Uterus (tissue), 4 donors: ENCODE results near the gene MBTPS1. TPM values are rescaled to one million over a fixed set of nuclear protein-coding genes. Genes with fewer than 3 reads are reported as not detected.

ENCODE experiments used
- DNase-seq, 2 donors: peaks; one replicate each; pipeline ENCODE4 v3.0.0-alpha.2; 2019 to 2020
- H3K27ac ChIP-seq, 2 donors: fragments of 200-600 bp; sonication (generic); 1 replicate in 1 of 2; 2 replicates in 1 of 2; pipeline ENCODE4 v1.5.1; 2016 to 2018
- H3K27me3 ChIP-seq, 2 donors: fragments of 200-600 bp; sonication (generic); one replicate each; pipeline ENCODE4 v1.5.1; 2018 to 2019; ENCODE audit warnings: control low read depth in 1 of 2
- H3K36me3 ChIP-seq, 2 donors: fragments of 200-600 bp; sonication (generic); one replicate each; pipeline ENCODE4 v1.5.1; 2019; ENCODE audit warnings: control low read depth in 1 of 2
- H3K4me1 ChIP-seq, 2 donors: fragments of 200-600 bp; sonication (generic); one replicate each; pipeline ENCODE4 v1.5.1; 2018 to 2019; ENCODE audit warnings: control low read depth in 1 of 2
- H3K4me3 ChIP-seq, 2 donors: fragments of 200-600 bp; sonication (generic); 1 replicate in 1 of 2; 2 replicates in 1 of 2; pipeline ENCODE4 v1.5.1; 2018 to 2019; ENCODE audit warnings: mild to moderate bottlenecking in 1 of 2
- H3K9me3 ChIP-seq, 2 donors: fragments of 200-600 bp; sonication (generic); one replicate each; pipeline ENCODE4 v1.5.1; 2019; ENCODE audit warnings: control low read depth in 1 of 2
- CTCF ChIP-seq, 4 experiments: fragments of 200-600 bp in 2 of 4; fragments of 450-650 bp in 2 of 4; sonication (generic) in 2 of 4; IDR thresholded peaks; one replicate each; pipeline ENCODE4 v1.5.1; 2016 to 2019; ENCODE audit warnings: antibody characterized with exemption in 4 of 4, mild to moderate bottlenecking in 2 of 4, moderate library complexity in 1 of 4
- POLR2A ChIP-seq, 2 donors: fragments of 450-650 bp; IDR thresholded peaks; one replicate each; pipeline ENCODE4 v1.6.1; 2016; ENCODE audit warnings: antibody characterized with exemption in 2 of 2, mild to moderate bottlenecking in 1 of 2, moderate library complexity in 1 of 2
- intact Hi-C: fragments of 100-400 bp; cut with DNase I; formaldehyde crosslinking; loops from one replicate; pipeline ENCODE4 v1.15.1; 2023; ENCODE audit warnings: low total_unique reads
- total RNA-seq, 4 donors: library from RNA; depleted of rRNA in 3 of 4; stranded (reverse); fragments of >200 nt in 3 of 4; gene quantifications; one replicate each; pipeline versions ENCODE4 v1.1.0 to v1.2.4, GENCODE V29; 2014 to 2023
- donor health status: DM: yes; HTN: yes; CAD: no.

Gene MBTPS1
- total RNA-seq, 4 donors from 2014 or later = 63.0 to 162 (median 112) TPM

DNA sequence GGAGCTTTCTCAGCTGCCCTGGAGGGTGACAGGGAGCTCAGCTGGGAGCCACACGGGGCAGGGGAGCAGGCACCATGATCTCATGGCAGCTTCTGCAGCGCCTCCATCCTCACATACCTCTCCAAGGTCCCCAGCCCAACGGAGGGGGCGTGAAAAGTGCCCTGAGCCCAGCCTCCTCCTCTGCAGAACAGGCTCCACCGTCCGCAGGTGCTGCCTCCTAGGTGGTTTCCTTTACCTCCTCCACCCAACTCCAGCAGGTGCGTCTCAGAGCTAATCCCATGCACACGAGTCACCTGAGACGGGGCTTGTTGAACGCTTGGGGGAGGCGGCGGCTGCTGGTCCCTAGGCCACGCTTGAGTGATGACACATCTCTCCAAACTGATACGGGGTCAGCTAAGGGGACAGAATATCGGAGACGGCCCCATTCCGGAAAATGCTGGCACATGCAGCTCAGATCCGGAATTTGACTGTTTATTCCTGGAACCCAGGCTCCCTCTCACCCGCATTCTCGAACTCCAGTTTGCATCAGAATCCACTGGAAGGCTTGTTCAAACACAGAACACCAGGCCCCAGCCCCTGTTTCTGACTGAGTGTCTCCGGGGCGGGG lies 73.8 kb downstream of the MBTPS1 start:
- Histone ChIP-seq H3K4me1 (no peaks in the 10 kb centered on the region), H3K36me3 (no peaks in the 10 kb centered on the region), H3K9me3 (no peaks in the 10 kb centered on the region), H3K27me3 (no peaks in the 10 kb centered on the region), H3K27ac (no peak overlapping the region), H3K4me3 (no peak overlapping the region)
- TF ChIP-seq POLR2A (IDR thresholded peaks at IDR 0.05) (no peak), CTCF (IDR thresholded peaks at IDR 0.05) (no peak)
- no peak for DNase-seq
- intact Hi-C loops = no loop called here

GRCh38 chr16:84042308-84042878 lies 74.3 kb downstream of the MBTPS1 start, which contains the start of gene SLC38A8:
TSS of gene SLC38A8 (minus strand) at chr16:84042795. CDS start at chr16:84042157, 638 bp downstream.
- intact Hi-C loops = no loop called here
- DNase-seq = no peak

GRCh38 chr16:84041881-84042280 lies 74.9 kb downstream of the MBTPS1 start:
- H3K4me1 ChIP-seq = no peaks in the 10 kb centered on the region
- H3K9me3 ChIP-seq = no peaks in the 10 kb centered on the region
- no peaks in the 10 kb centered on the region for H3K27me3 ChIP-seq
- TF ChIP-seq POLR2A (IDR thresholded peaks at IDR 0.05) (no peak), CTCF (IDR thresholded peaks at IDR 0.05) (no peak)
- DNase-seq = no peak
- no peaks in the 10 kb centered on the region for H3K36me3 ChIP-seq
- no peak overlapping the region for H3K4me3 ChIP-seq
- intact Hi-C loops = no loop called here
- H3K27ac ChIP-seq = no peak overlapping the region

More at GRCh38 chr16:84042308-84042878, 74.3 kb downstream of the MBTPS1 start, which contains the start of gene SLC38A8:
- Histone ChIP-seq H3K36me3 (no peaks in the 10 kb centered on the region), H3K27ac (no peak within 1 kb of the TSS), H3K27me3 (no peaks in the 10 kb centered on the region), H3K9me3 (no peaks in the 10 kb centered on the region), H3K4me3 (no peak within 1 kb of the TSS), H3K4me1 (no peaks in the 10 kb centered on the region)
- no peak for TF ChIP-seq CTCF (IDR thresholded peaks at IDR 0.05)
- TF ChIP-seq POLR2A (IDR thresholded peaks at IDR 0.05) = no peak

DNA sequence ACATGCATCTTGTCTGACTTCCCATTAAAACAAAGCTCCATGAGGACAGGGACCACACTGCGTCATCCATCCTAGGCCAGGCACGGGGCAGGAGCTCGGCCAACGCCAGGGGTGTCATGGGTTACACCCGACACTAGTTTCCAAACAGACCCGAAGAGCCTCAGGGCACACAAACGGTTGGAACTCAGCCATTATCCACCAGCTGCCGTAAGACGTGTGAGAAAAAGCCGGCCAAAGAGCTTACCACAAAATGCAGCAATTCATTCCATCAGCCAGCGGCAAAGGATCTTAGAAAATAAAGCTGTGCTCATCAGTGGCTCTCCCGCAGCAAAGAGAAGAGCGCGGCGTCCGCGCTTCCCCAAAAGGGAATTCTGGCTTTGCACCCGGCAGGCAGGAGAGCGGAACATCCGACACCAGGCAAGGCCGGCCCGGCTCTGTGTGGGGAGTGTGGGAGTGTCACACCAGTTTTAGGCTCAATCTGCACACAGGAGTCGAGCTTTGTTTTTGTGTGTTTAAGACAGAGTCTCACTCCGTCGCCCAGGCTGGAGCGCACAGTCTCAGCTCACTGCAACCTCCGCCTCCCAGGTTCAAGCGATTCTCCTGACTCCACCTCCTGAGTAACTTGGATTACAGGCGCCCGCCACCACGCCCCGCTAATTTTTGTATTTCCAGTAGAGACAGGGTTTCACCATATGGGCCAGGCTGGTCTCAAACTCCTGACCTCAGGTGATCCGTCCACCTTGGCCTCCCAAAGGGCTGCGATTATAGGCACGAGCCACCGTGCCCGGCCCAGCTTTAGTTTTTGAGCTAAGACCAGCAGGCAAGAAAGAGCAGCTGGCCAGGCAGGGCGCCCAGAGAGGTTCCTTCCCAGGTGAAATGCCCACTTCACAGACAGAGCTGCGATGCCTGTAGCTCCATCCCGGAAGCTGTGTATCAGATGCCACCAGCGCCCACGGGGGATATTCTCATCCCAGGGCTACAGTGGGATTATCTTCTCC lies 75.6 kb downstream of the MBTPS1 start:
- intact Hi-C loops = no loop called here
- TF ChIP-seq POLR2A (IDR thresholded peaks at IDR 0.05) (no peak), CTCF (IDR thresholded peaks at IDR 0.05) (no peak)
- Histone ChIP-seq H3K9me3 (no peaks in the 10 kb centered on the region), H3K4me1 (no peaks in the 10 kb centered on the region), H3K27me3 (no peaks in the 10 kb centered on the region), H3K4me3 (no peak overlapping the region), H3K36me3 (no peaks in the 10 kb centered on the region), H3K27ac (no peak overlapping the region)
- DNase-seq = no peak
